ENCODE data around the gene CDC25A. TPM values are rescaled to one million over a fixed set of nuclear protein-coding genes. Genes with fewer than 3 reads are reported as not detected.
A peak's percentile ranks its signal among the peaks of the same experiment; 100 is the strongest.

Gene CDC25A
- total RNA-seq, 2 donors from 2014 or later = 5.3 to 23.7 TPM

DNA sequence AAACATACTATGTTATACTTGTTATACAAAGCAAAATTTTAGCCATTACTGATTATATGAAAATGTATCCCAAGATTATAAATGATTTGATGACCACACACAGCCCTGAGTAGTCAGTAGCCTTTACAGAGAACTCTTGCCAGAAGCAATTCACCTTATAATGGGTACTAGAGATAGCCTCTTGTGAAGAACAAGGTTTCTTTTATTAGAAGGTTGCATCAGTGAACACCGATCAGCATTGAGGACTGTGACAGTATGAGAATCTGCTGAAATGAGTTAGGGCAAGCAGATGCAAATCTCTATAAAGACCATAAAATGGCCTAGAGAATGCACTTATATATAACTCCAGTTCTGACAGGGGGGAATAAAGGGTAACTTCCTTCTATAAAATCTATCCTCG is 10.1 kb downstream of the CDC25A start:
- no peak overlapping the region for H3K4me3 ChIP-seq
- H3K27ac ChIP-seq = no peak overlapping the region
- H3K9ac ChIP-seq (ENCODE audit: low read depth in 2 of 2, low read length in 2 of 2) = no peak overlapping the region
- H3K36me3 ChIP-seq = peaks cover 5% of the 10 kb centered on the region
- TF ChIP-seq, protein P1, sequence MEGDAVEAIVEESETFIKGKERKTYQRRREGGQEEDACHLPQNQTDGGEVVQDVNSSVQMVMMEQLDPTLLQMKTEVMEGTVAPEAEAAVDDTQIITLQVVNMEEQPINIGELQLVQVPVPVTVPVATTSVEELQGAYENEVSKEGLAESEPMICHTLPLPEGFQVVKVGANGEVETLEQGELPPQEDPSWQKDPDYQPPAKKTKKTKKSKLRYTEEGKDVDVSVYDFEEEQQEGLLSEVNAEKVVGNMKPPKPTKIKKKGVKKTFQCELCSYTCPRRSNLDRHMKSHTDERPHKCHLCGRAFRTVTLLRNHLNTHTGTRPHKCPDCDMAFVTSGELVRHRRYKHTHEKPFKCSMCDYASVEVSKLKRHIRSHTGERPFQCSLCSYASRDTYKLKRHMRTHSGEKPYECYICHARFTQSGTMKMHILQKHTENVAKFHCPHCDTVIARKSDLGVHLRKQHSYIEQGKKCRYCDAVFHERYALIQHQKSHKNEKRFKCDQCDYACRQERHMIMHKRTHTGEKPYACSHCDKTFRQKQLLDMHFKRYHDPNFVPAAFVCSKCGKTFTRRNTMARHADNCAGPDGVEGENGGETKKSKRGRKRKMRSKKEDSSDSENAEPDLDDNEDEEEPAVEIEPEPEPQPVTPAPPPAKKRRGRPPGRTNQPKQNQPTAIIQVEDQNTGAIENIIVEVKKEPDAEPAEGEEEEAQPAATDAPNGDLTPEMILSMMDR (IDR thresholded peaks at IDR 0.05) = no peak
- intact Hi-C loops (cut with DNase I) = no loop called here
- no peaks in the 10 kb centered on the region for H3K9me3 ChIP-seq
- DNase-seq = no peak
- no peaks in the 10 kb centered on the region for H3K4me1 ChIP-seq
- H3K27me3 ChIP-seq = no peaks in the 10 kb centered on the region

DNA sequence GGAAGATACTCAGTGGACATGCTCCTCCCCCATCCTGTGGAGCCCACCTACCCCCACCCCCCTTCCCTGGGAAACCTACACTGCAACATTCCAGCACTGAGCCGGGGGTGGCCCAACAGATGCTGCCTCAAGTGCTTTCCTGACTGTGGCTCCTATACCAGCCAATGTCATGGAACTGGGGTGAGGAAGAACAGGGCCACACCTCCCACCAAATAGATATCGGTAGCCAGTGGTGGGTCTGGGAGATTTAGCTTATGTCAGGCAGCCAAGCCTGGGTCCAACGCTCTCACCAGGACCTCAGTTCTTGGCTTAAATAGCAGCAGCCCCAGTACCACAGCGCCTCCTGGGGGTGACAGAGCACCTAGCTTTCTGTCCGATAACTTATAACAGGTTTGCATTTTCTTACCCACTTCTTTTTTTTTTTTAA is 30.3 kb downstream of the CDC25A start:
- intact Hi-C loops (cut with DNase I) = no loop called here
- H3K27me3 ChIP-seq = no peaks in the 10 kb centered on the region
- TF ChIP-seq, protein P1 (IDR thresholded peaks at IDR 0.05) = peak; percentile 42
- DNase-seq = peak; percentile 41
- no peak overlapping the region for H3K27ac ChIP-seq
- no peak overlapping the region for H3K4me3 ChIP-seq
- H3K9ac ChIP-seq (ENCODE audit: low read depth in 2 of 2, low read length in 2 of 2) = no peak overlapping the region
- no peaks in the 10 kb centered on the region for H3K36me3 ChIP-seq
- H3K9me3 ChIP-seq = no peaks in the 10 kb centered on the region
- H3K4me1 ChIP-seq = no peaks in the 10 kb centered on the region

DNA sequence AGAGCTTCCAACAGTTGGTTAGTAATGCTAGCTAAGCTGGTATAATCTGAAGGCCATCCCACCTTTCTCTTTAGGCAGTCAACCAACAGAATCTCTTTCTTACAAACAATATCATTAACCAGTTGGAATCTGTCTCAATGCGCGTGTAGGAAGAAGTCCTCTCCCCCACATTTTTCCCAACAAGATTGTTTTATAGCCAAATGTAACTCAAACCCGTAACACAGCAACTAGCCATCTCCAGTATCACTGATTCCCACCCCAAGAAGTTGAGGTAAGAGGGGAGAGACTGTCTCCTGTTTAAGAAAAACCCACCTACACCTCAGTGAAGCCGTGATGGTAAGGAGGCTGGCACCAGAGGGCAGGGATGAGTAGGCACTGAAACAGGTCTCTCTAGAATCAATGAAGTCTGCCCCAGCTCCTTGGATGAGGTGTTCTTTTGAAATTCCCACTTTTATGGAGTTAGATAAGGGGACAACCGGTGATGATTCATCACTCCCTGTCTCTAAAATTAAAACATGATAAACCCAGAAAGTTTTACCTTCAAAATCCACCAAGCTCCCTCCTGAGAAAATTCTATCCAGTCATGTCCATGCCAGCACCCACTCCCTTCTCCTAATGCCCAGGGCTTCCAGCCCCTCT is 30.9 kb downstream of the CDC25A start:
- no peak for DNase-seq
- intact Hi-C loops (cut with DNase I) = no loop called here
- Histone ChIP-seq H3K27ac (no peak overlapping the region), H3K9ac (ENCODE audit: low read depth in 2 of 2, low read length in 2 of 2) (no peak overlapping the region), H3K27me3 (no peaks in the 10 kb centered on the region), H3K4me3 (no peak overlapping the region), H3K4me1 (no peaks in the 10 kb centered on the region), H3K9me3 (no peaks in the 10 kb centered on the region), H3K36me3 (no peaks in the 10 kb centered on the region)
- TF ChIP-seq, protein P1 (IDR thresholded peaks at IDR 0.05) = no peak

DNA sequence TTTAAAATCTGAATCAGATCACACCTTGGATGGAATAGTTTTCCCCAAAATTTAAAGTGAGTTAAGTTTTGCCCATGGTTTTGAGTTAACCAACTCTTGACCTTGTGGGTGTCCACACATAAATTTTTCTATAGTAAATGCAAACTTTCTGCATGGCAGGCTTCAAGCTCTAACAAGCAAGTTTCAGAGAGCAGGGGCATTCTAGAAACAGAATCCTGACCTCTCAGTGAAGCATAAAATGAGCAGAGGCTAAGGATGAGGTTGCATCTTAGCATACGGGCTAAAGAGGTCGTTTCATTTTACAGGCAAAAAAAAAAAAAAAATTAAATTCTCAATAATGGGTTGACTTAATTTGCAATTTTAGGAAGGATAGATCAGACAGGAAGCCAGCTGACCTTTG is 32.1 kb downstream of the CDC25A start:
- TF ChIP-seq, protein P1 (IDR thresholded peaks at IDR 0.05) = no peak
- no peak overlapping the region for H3K4me3 ChIP-seq
- H3K27me3 ChIP-seq = no peaks in the 10 kb centered on the region
- intact Hi-C loops (cut with DNase I) = no loop called here
- H3K9ac ChIP-seq (ENCODE audit: low read depth in 2 of 2, low read length in 2 of 2) = no peak overlapping the region
- H3K9me3 ChIP-seq = no peaks in the 10 kb centered on the region
- no peaks in the 10 kb centered on the region for H3K36me3 ChIP-seq
- H3K4me1 ChIP-seq = no peaks in the 10 kb centered on the region
- no peak for DNase-seq
- no peak overlapping the region for H3K27ac ChIP-seq

DNA sequence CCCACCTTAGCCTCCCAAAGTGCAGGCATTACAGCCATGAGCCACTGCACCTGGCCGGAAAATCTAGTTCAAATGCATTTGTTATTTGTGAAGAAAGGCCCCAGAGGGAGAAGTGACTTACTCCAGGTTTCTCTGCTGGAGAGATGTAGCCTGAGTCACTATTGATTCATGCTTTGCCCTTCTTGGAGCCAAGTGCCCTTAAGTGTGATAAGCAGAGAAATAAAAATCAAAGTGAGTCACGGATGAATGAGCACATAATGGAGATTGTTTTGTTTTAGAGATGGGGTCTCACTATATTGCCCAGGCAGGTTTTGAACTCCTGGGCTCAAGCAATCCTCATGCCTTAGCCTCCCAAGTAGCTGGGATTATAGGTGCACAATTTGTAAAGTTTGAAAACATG is 33.1 kb downstream of the CDC25A start:
- no peak overlapping the region for H3K4me3 ChIP-seq
- DNase-seq = no peak
- TF ChIP-seq, protein P1 (IDR thresholded peaks at IDR 0.05) = no peak
- intact Hi-C loops (cut with DNase I) = no loop called here
- no peak overlapping the region for H3K9ac ChIP-seq (ENCODE audit: low read depth in 2 of 2, low read length in 2 of 2)
- H3K9me3 ChIP-seq = no peaks in the 10 kb centered on the region
- no peaks in the 10 kb centered on the region for H3K4me1 ChIP-seq
- H3K27me3 ChIP-seq = no peaks in the 10 kb centered on the region
- no peaks in the 10 kb centered on the region for H3K36me3 ChIP-seq
- H3K27ac ChIP-seq = no peak overlapping the region
